Epidermal melanocyte (primary cell): ENCODE data around the gene ZBTB37.
"Not testable (repeated sequence)": the region's sequence is repeated elsewhere in the genome, so short reads cannot be mapped to it uniquely, and the experiment has no call there.

Experiments used
- DNase-seq: peaks from one replicate; pipeline ENCODE4 v3.0.0; 2011; ENCODE audit warnings: low spot score; ENCODE audit not compliant: insufficient read length

Gene ZBTB37

GRCh38 chr1:173865468-173866164 lies 2.6 kb upstream of the ZBTB37 start:
- no peak for DNase-seq

- no peak for DNase-seq
Observed at GRCh38 chr1:173866413-173867115, 1.6 kb upstream of the ZBTB37 start.

- no peak for DNase-seq
Observed at GRCh38 chr1:173867141-173867752, 933 bp upstream of the ZBTB37 start.

GRCh38 chr1:173867753-173868265 lies 371 bp upstream of the ZBTB37 start, which contains the start of gene GAS5:
Gene GAS5 (minus strand): TSS chr1:173867989.
- peak; percentile 89 for DNase-seq

GRCh38 chr1:173869021-173869359 lies 810 bp downstream of the ZBTB37 start:
- no peak for DNase-seq

GRCh38 chr1:173870252-173871075 lies 2.3 kb downstream of the ZBTB37 start:
- no peak for DNase-seq

- no peak for DNase-seq
Observed at GRCh38 chr1:173871091-173871490, 2.9 kb downstream of the ZBTB37 start.

GRCh38 chr1:173871500-173871899 lies 3.3 kb downstream of the ZBTB37 start:
- no peak for DNase-seq

- DNase-seq: no peak
Observed at GRCh38 chr1:173876732-173877131, 8.6 kb downstream of the ZBTB37 start.

- no peak for DNase-seq
Observed at GRCh38 chr1:173878251-173878650, 10.1 kb downstream of the ZBTB37 start.

GRCh38 chr1:173881117-173881516 lies 12.9 kb downstream of the ZBTB37 start:
- DNase-seq: not testable (repeated sequence)

- no peak for DNase-seq
Observed at GRCh38 chr1:173884701-173885100, 16.5 kb downstream of the ZBTB37 start.

- no peak for DNase-seq
Observed at GRCh38 chr1:173886746-173887611, 18.8 kb downstream of the ZBTB37 start.

GRCh38 chr1:173887627-173888026 lies 19.4 kb downstream of the ZBTB37 start:
- DNase-seq: no peak

- no peak for DNase-seq
Observed at GRCh38 chr1:173888749-173889148, 20.6 kb downstream of the ZBTB37 start.

- no peak for DNase-seq
Observed at GRCh38 chr1:173889885-173890284, 21.7 kb downstream of the ZBTB37 start.

GRCh38 chr1:173893611-173894010 lies 25.4 kb downstream of the ZBTB37 start:
- no peak for DNase-seq

GRCh38 chr1:173894189-173894588 lies 26.0 kb downstream of the ZBTB37 start:
- no peak for DNase-seq

GRCh38 chr1:173900427-173900826 lies 32.2 kb downstream of the ZBTB37 start:
- no peak for DNase-seq

- DNase-seq: no peak
Observed at GRCh38 chr1:173900992-173901391, 32.8 kb downstream of the ZBTB37 start.
